ENCODE measurements around the gene TEKT2. TPM values are rescaled to one million over a fixed set of nuclear protein-coding genes. Genes with fewer than 3 reads are reported as not detected.

Gene TEKT2
- total RNA-seq, 4 donors from 2014 or later = 0.38 TPM; not detected in 3

- H3K9me3 ChIP-seq = no peaks in the 10 kb centered on the region
- peak overlapping the region; percentile 17 for H3K27ac ChIP-seq
- H3K27me3 ChIP-seq = no peaks in the 10 kb centered on the region
- DNase-seq (ENCODE audit: low spot score in 2 of 2) = peak; percentile 67 to 78
- TF ChIP-seq CTCF (IDR thresholded peaks at IDR 0.05) = no peak
- no peak for TF ChIP-seq POLR2AphosphoS5 (IDR thresholded peaks at IDR 0.05)
- TF ChIP-seq EP300 (IDR thresholded peaks at IDR 0.05) = no peak
- 50% methylated on average over 2 of the region's 3 CpGs for WGBS
- no peak overlapping the region for H3K4me3 ChIP-seq
- peaks cover 38% of the 10 kb centered on the region for H3K4me1 ChIP-seq
- H3K36me3 ChIP-seq = peaks cover 32% of the 10 kb centered on the region
Measured at GRCh38 chr1:36093929-36094328, 10.0 kb downstream of the TEKT2 start.

- Histone ChIP-seq H3K9me3 (no peaks in the 10 kb centered on the region), H3K36me3 (peaks cover 32% of the 10 kb centered on the region), H3K27ac (peak overlapping the region; percentile 14), H3K4me1 (peaks cover 33% of the 10 kb centered on the region), H3K4me3 (no peak overlapping the region), H3K27me3 (no peaks in the 10 kb centered on the region)
- TF ChIP-seq CTCF (IDR thresholded peaks at IDR 0.05) = no peak
- TF ChIP-seq POLR2AphosphoS5 (IDR thresholded peaks at IDR 0.05) = no peak
- TF ChIP-seq EP300 (IDR thresholded peaks at IDR 0.05) = no peak
- no peak for TF ChIP-seq POLR2A (IDR thresholded peaks at IDR 0.05)
- peak; percentile 46 to 80 for DNase-seq (ENCODE audit: low spot score in 2 of 2)
- 64% methylated on average over 8 of the region's 8 CpGs for WGBS
Measured at GRCh38 chr1:36094621-36095061, 10.7 kb downstream of the TEKT2 start.

- no peaks in the 10 kb centered on the region for H3K27me3 ChIP-seq
- H3K9me3 ChIP-seq = no peaks in the 10 kb centered on the region
- H3K36me3 ChIP-seq = peaks cover 32% of the 10 kb centered on the region
- peak overlapping the region; percentile 39 for H3K27ac ChIP-seq
- H3K4me3 ChIP-seq = no peak overlapping the region
- 78% methylated on average over 7 of the region's 15 CpGs for WGBS
- TF ChIP-seq POLR2A (IDR thresholded peaks at IDR 0.05) (no peak), POLR2AphosphoS5 (IDR thresholded peaks at IDR 0.05) (no peak), CTCF (IDR thresholded peaks at IDR 0.05) (no peak), EP300 (IDR thresholded peaks at IDR 0.05) (no peak)
- no peak for DNase-seq (ENCODE audit: low spot score in 2 of 2)
- peaks cover 31% of the 10 kb centered on the region for H3K4me1 ChIP-seq
Measured at GRCh38 chr1:36095760-36096405, 12.0 kb downstream of the TEKT2 start.

GRCh38 chr1:36096500-36097432 lies 12.9 kb downstream of the TEKT2 start:
- 77% methylated on average over 15 of the region's 16 CpGs for WGBS

More at GRCh38 chr1:36096500-36097432, 12.9 kb downstream of the TEKT2 start:
- Histone ChIP-seq H3K36me3 (peaks cover 28% of the 10 kb centered on the region), H3K9me3 (no peaks in the 10 kb centered on the region), H3K27ac (peak overlapping the region; percentile 39), H3K4me3 (no peak overlapping the region), H3K27me3 (no peaks in the 10 kb centered on the region), H3K4me1 (peaks cover 28% of the 10 kb centered on the region)
- peak in 1 of 2 donors; percentile 21 for TF ChIP-seq CTCF (IDR thresholded peaks at IDR 0.05)
- TF ChIP-seq EP300 (IDR thresholded peaks at IDR 0.05) = no peak
- no peak for DNase-seq (ENCODE audit: low spot score in 2 of 2)
